ENCODE data around the gene DKC1.
A peak's percentile ranks its signal among the peaks of the same experiment; 100 is the strongest.

DKC1 gene

GRCh38 chrX:154748712-154749339 lies 13.8 kb upstream of the DKC1 start:
- Histone ChIP-seq H3K4me3 (ENCODE audit: low read length in 2 of 2) (no peak overlapping the region), H3K27ac (replicated peaks; ENCODE audit: low read length) (no peak overlapping the region), H3K23ac (ENCODE audit: low read depth, low read length, poor library complexity) (no peak overlapping the region), H2BK15ac (ENCODE audit: low read length) (no peak overlapping the region), H3K9me3 (replicated peaks in 1 of 2; ENCODE audit: control insufficient read depth in 2 of 2, insufficient read depth in 1 of 2, low read depth in 1 of 2, low read length in 2 of 2) (no peaks in the 10 kb centered on the region), H2AFZ (ENCODE audit: low read length) (no peak overlapping the region), H4K91ac (ENCODE audit: low read depth, low read length, poor library complexity) (no peak overlapping the region), H3K4ac (ENCODE audit: low read length) (no peak overlapping the region), H3K18ac (ENCODE audit: low read length) (no peak overlapping the region), H2BK120ac (ENCODE audit: low read depth, low read length) (no peak overlapping the region), H3K36me3 (replicated peaks in 1 of 2; ENCODE audit: control insufficient read depth in 2 of 2, insufficient read depth in 2 of 2, low read length in 2 of 2) (no peaks in the 10 kb centered on the region), H3K4me2 (ENCODE audit: insufficient read depth, low read length, poor library complexity, severe bottlenecking) (no peak overlapping the region), H2AK5ac (ENCODE audit: low read depth, low read length) (no peak overlapping the region), H2BK12ac (ENCODE audit: low read length) (no peak overlapping the region), H3K4me1 (ENCODE audit: control insufficient read depth in 2 of 2, insufficient read depth in 1 of 2, low read depth in 1 of 2, low read length in 2 of 2) (no peaks in the 10 kb centered on the region), H4K8ac (ENCODE audit: low read depth, low read length) (no peak overlapping the region), H3K14ac (ENCODE audit: low read length) (no peak overlapping the region), H2BK5ac (ENCODE audit: low read length) (no peak overlapping the region), H3K79me1 (ENCODE audit: low read depth, low read length) (no peaks in the 10 kb centered on the region), H3K9ac (ENCODE audit: low read depth, low read length, poor library complexity) (no peak overlapping the region), H3K27me3 (ENCODE audit: control insufficient read depth in 3 of 3, insufficient read depth in 3 of 3, low read depth in 1 of 3, low read length in 3 of 3) (peaks cover 4 to 54% (median 41%) of the 10 kb centered on the region in 3 experiments)
- WGBS, 2 donors (ENCODE audit: extremely low coverage in 2 of 2, insufficient read length in 2 of 2, insufficient replicate concordance in 1 of 2) = no CpG with 5 or more reads among the region's 11 CpGs
- DNase-seq (ENCODE audit: low spot score) = peak; percentile 23

- H3K18ac ChIP-seq (ENCODE audit: low read length) = no peak overlapping the region
- H2BK15ac ChIP-seq (ENCODE audit: low read length) = no peak overlapping the region
- no peak for DNase-seq (ENCODE audit: low spot score)
- H4K91ac ChIP-seq (ENCODE audit: low read depth, low read length, poor library complexity) = no peak overlapping the region
- H3K14ac ChIP-seq (ENCODE audit: low read length) = no peak overlapping the region
- no peak overlapping the region for H2AK5ac ChIP-seq (ENCODE audit: low read depth, low read length)
- no peak overlapping the region for H2BK120ac ChIP-seq (ENCODE audit: low read depth, low read length)
- H3K4ac ChIP-seq (ENCODE audit: low read length) = no peak overlapping the region
- no peak overlapping the region for H3K23ac ChIP-seq (ENCODE audit: low read depth, low read length, poor library complexity)
- no peaks in the 10 kb centered on the region for H3K9me3 ChIP-seq (replicated peaks in 1 of 2; ENCODE audit: control insufficient read depth in 2 of 2, insufficient read depth in 1 of 2, low read depth in 1 of 2, low read length in 2 of 2)
- H3K4me3 ChIP-seq (ENCODE audit: low read length in 2 of 2) = no peak overlapping the region
- H3K4me2 ChIP-seq (ENCODE audit: insufficient read depth, low read length, poor library complexity, severe bottlenecking) = no peak overlapping the region
- WGBS, 2 donors (ENCODE audit: extremely low coverage in 2 of 2, insufficient read length in 2 of 2, insufficient replicate concordance in 1 of 2) = no CpG with 5 or more reads among the region's 6 CpGs
- no peak overlapping the region for H2BK12ac ChIP-seq (ENCODE audit: low read length)
- no peak overlapping the region for H3K27ac ChIP-seq (replicated peaks; ENCODE audit: low read length)
- H3K36me3 ChIP-seq (replicated peaks in 1 of 2; ENCODE audit: control insufficient read depth in 2 of 2, insufficient read depth in 2 of 2, low read length in 2 of 2) = no peaks in the 10 kb centered on the region
- peaks cover 4 to 60% (median 41%) of the 10 kb centered on the region in 3 experiments for H3K27me3 ChIP-seq (ENCODE audit: control insufficient read depth in 3 of 3, insufficient read depth in 3 of 3, low read depth in 1 of 3, low read length in 3 of 3)
- H2BK5ac ChIP-seq (ENCODE audit: low read length) = no peak overlapping the region
- no peaks in the 10 kb centered on the region for H3K79me1 ChIP-seq (ENCODE audit: low read depth, low read length)
- H3K9ac ChIP-seq (ENCODE audit: low read depth, low read length, poor library complexity) = no peak overlapping the region
- H4K8ac ChIP-seq (ENCODE audit: low read depth, low read length) = no peak overlapping the region
- no peaks in the 10 kb centered on the region for H3K4me1 ChIP-seq (ENCODE audit: control insufficient read depth in 2 of 2, insufficient read depth in 1 of 2, low read depth in 1 of 2, low read length in 2 of 2)
- H2AFZ ChIP-seq (ENCODE audit: low read length) = no peak overlapping the region
Measured at GRCh38 chrX:154749856-154750255, 12.8 kb upstream of the DKC1 start.

- Histone ChIP-seq H3K4me2 (ENCODE audit: insufficient read depth, low read length, poor library complexity, severe bottlenecking) (peak within 1 kb of the TSS; percentile 40), H3K9me3 (replicated peaks in 1 of 2; ENCODE audit: control insufficient read depth in 2 of 2, insufficient read depth in 1 of 2, low read depth in 1 of 2, low read length in 2 of 2) (no peaks in the 10 kb centered on the region), H2AK5ac (ENCODE audit: low read depth, low read length) (no peak within 1 kb of the TSS), H2BK5ac (ENCODE audit: low read length) (no peak within 1 kb of the TSS), H3K23ac (ENCODE audit: low read depth, low read length, poor library complexity) (no peak within 1 kb of the TSS), H3K4me1 (ENCODE audit: control insufficient read depth in 2 of 2, insufficient read depth in 1 of 2, low read depth in 1 of 2, low read length in 2 of 2) (no peaks in the 10 kb centered on the region), H3K9ac (ENCODE audit: low read depth, low read length, poor library complexity) (no peak within 1 kb of the TSS), H3K14ac (ENCODE audit: low read length) (no peak within 1 kb of the TSS), H2AFZ (ENCODE audit: low read length) (peak within 1 kb of the TSS; percentile 62), H2BK120ac (ENCODE audit: low read depth, low read length) (no peak within 1 kb of the TSS), H2BK12ac (ENCODE audit: low read length) (no peak within 1 kb of the TSS), H3K4me3 (ENCODE audit: low read length in 2 of 2) (peak within 1 kb of the TSS in 1 of 2 donors; percentile 58), H3K27ac (replicated peaks; ENCODE audit: low read length) (no peak within 1 kb of the TSS), H4K8ac (ENCODE audit: low read depth, low read length) (no peak within 1 kb of the TSS), H2BK15ac (ENCODE audit: low read length) (no peak within 1 kb of the TSS), H4K91ac (ENCODE audit: low read depth, low read length, poor library complexity) (no peak within 1 kb of the TSS), H3K36me3 (replicated peaks in 1 of 2; ENCODE audit: control insufficient read depth in 2 of 2, insufficient read depth in 2 of 2, low read length in 2 of 2) (no peaks in the 10 kb centered on the region), H3K4ac (ENCODE audit: low read length) (no peak within 1 kb of the TSS), H3K79me1 (ENCODE audit: low read depth, low read length) (no peaks in the 10 kb centered on the region), H3K18ac (ENCODE audit: low read length) (no peak within 1 kb of the TSS), H3K27me3 (ENCODE audit: control insufficient read depth in 3 of 3, insufficient read depth in 3 of 3, low read depth in 1 of 3, low read length in 3 of 3) (peaks cover 4 to 65% (median 41%) of the 10 kb centered on the region in 3 experiments)
- WGBS, 2 donors (ENCODE audit: extremely low coverage in 2 of 2, insufficient read length in 2 of 2, insufficient replicate concordance in 1 of 2) = no CpG with 5 or more reads among the region's 98 CpGs
- DNase-seq (ENCODE audit: low spot score) = no peak
Measured at GRCh38 chrX:154750301-154751202, 12.1 kb upstream of the DKC1 start, which contains the start of gene GAB3. GAB3 (minus strand) TSS chrX:154751077; CDS start chrX:154751025, 52 bp downstream.

GRCh38 chrX:154751203-154751668 lies 11.4 kb upstream of the DKC1 start:
- WGBS, 2 donors (ENCODE audit: extremely low coverage in 2 of 2, insufficient read length in 2 of 2, insufficient replicate concordance in 1 of 2) = no CpG with 5 or more reads among the region's 20 CpGs
- H3K9ac ChIP-seq (ENCODE audit: low read depth, low read length, poor library complexity) = no peak overlapping the region
- no peak overlapping the region for H3K18ac ChIP-seq (ENCODE audit: low read length)
- H3K4me3 ChIP-seq (ENCODE audit: low read length in 2 of 2) = no peak overlapping the region
- no peak overlapping the region for H4K8ac ChIP-seq (ENCODE audit: low read depth, low read length)
- H3K23ac ChIP-seq (ENCODE audit: low read depth, low read length, poor library complexity) = no peak overlapping the region
- H2BK15ac ChIP-seq (ENCODE audit: low read length) = no peak overlapping the region
- no peak for DNase-seq (ENCODE audit: low spot score)
- H3K4me2 ChIP-seq (ENCODE audit: insufficient read depth, low read length, poor library complexity, severe bottlenecking) = peak overlapping the region; percentile 40
- H2BK5ac ChIP-seq (ENCODE audit: low read length) = no peak overlapping the region
- H3K4ac ChIP-seq (ENCODE audit: low read length) = no peak overlapping the region
- no peaks in the 10 kb centered on the region for H3K36me3 ChIP-seq (replicated peaks in 1 of 2; ENCODE audit: control insufficient read depth in 2 of 2, insufficient read depth in 2 of 2, low read length in 2 of 2)
- H3K27me3 ChIP-seq (ENCODE audit: control insufficient read depth in 3 of 3, insufficient read depth in 3 of 3, low read depth in 1 of 3, low read length in 3 of 3) = peaks cover 4 to 63% (median 41%) of the 10 kb centered on the region in 3 experiments
- H3K4me1 ChIP-seq (ENCODE audit: control insufficient read depth in 2 of 2, insufficient read depth in 1 of 2, low read depth in 1 of 2, low read length in 2 of 2) = no peaks in the 10 kb centered on the region
- no peak overlapping the region for H2BK120ac ChIP-seq (ENCODE audit: low read depth, low read length)
- no peak overlapping the region for H2BK12ac ChIP-seq (ENCODE audit: low read length)
- H3K9me3 ChIP-seq (replicated peaks in 1 of 2; ENCODE audit: control insufficient read depth in 2 of 2, insufficient read depth in 1 of 2, low read depth in 1 of 2, low read length in 2 of 2) = no peaks in the 10 kb centered on the region
- H2AK5ac ChIP-seq (ENCODE audit: low read depth, low read length) = no peak overlapping the region
- no peak overlapping the region for H3K14ac ChIP-seq (ENCODE audit: low read length)
- H4K91ac ChIP-seq (ENCODE audit: low read depth, low read length, poor library complexity) = no peak overlapping the region
- no peaks in the 10 kb centered on the region for H3K79me1 ChIP-seq (ENCODE audit: low read depth, low read length)
- H3K27ac ChIP-seq (replicated peaks; ENCODE audit: low read length) = no peak overlapping the region
- no peak overlapping the region for H2AFZ ChIP-seq (ENCODE audit: low read length)
